Endothelial cell (in vitro differentiated cells): ENCODE measurements around the gene KIF12. TPM values are rescaled to one million over a fixed set of nuclear protein-coding genes. Genes with fewer than 3 reads are reported as not detected.

ENCODE experiments used
- DNase-seq: peaks from one replicate; pipeline ENCODE4 v3.0.0; 2021; ENCODE audit warnings: low spot score
- H3K27ac Mint-ChIP-seq: one replicate; pipeline ENCODE4 v1.8.0; 2021; ENCODE audit warnings: mixed read lengths, inconsistent platforms; ENCODE audit not compliant: unreplicated experiment
- H3K27me3 Mint-ChIP-seq: one replicate; pipeline ENCODE4 v1.8.0; 2021; ENCODE audit warnings: mild to moderate bottlenecking, moderate library complexity, mixed read lengths, inconsistent platforms; ENCODE audit not compliant: unreplicated experiment
- H3K36me3 Mint-ChIP-seq: one replicate; pipeline ENCODE4 v1.8.0; 2021; ENCODE audit warnings: mild to moderate bottlenecking, low read depth, mixed read lengths, inconsistent platforms; ENCODE audit not compliant: unreplicated experiment
- H3K4me1 Mint-ChIP-seq: one replicate; pipeline ENCODE4 v1.8.0; 2021; ENCODE audit warnings: mild to moderate bottlenecking, mixed read lengths, inconsistent platforms; ENCODE audit not compliant: unreplicated experiment
- H3K4me3 Mint-ChIP-seq: one replicate; pipeline ENCODE4 v1.8.0; 2021; ENCODE audit warnings: mild to moderate bottlenecking, mixed read lengths, inconsistent platforms; ENCODE audit not compliant: unreplicated experiment
- H3K9me3 Mint-ChIP-seq: one replicate; pipeline ENCODE4 v1.8.0; 2021; ENCODE audit warnings: mixed read lengths, inconsistent platforms; ENCODE audit not compliant: unreplicated experiment
- CTCF ChIP-seq: fragments of 200-600 bp; sonication (generic); IDR thresholded peaks from one replicate; pipeline ENCODE4 v1.5.0; 2021; ENCODE audit warnings: antibody characterized with exemption; ENCODE audit not compliant: unreplicated experiment
- total RNA-seq: library from RNA; stranded (reverse); fragmentation: NEBNext Ultra II Directional; extraction: Animal tissue kit (Norgen Biotek cat#: 25700); gene quantifications from one replicate; pipeline ENCODE4 v1.2.1, GENCODE V29; 2021; ENCODE audit not compliant: unreplicated experiment

KIF12 gene
- total RNA-seq, 1 donor from 2014 or later = 0.26 TPM

- H3K27ac Mint-ChIP-seq = no peak overlapping the region
- H3K9me3 Mint-ChIP-seq = no peaks in the 10 kb centered on the region
- H3K36me3 Mint-ChIP-seq = no peaks in the 10 kb centered on the region
- peaks cover 10% of the 10 kb centered on the region for H3K27me3 Mint-ChIP-seq
- no peaks in the 10 kb centered on the region for H3K4me1 Mint-ChIP-seq
- DNase-seq = no peak
- no peak for TF ChIP-seq CTCF
- H3K4me3 Mint-ChIP-seq = no peak overlapping the region
Measured at GRCh38 chr9:114116126-114116747, 17.1 kb upstream of the KIF12 start.

GRCh38 chr9:114115654-114116125 lies 16.6 kb upstream of the KIF12 start:
- Mint-ChIP-seq H3K9me3 (no peaks in the 10 kb centered on the region), H3K4me3 (no peak overlapping the region), H3K4me1 (no peaks in the 10 kb centered on the region), H3K27ac (no peak overlapping the region), H3K36me3 (no peaks in the 10 kb centered on the region), H3K27me3 (peaks cover 12% of the 10 kb centered on the region)
- no peak for TF ChIP-seq CTCF
- no peak for DNase-seq

DNA sequence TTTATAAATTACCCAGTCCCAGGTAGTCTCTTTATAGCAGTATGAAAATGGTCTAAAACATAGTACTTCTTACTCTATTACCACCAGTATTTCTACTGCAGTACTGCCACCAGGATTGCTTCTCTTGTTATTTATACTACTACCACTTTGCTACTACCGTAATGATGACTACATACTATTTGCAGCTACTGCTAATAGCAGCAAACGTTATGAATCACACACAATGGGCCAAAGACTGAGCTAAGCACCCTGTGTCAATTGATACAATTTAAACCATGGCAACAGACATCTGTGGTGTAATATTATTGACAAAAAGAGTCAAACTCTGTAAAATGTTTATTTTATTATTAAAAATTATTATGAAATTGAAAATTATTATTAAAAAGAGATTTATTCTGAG lies 15.3 kb upstream of the KIF12 start:
- no peak for DNase-seq
- no peaks in the 10 kb centered on the region for H3K36me3 Mint-ChIP-seq

DNA sequence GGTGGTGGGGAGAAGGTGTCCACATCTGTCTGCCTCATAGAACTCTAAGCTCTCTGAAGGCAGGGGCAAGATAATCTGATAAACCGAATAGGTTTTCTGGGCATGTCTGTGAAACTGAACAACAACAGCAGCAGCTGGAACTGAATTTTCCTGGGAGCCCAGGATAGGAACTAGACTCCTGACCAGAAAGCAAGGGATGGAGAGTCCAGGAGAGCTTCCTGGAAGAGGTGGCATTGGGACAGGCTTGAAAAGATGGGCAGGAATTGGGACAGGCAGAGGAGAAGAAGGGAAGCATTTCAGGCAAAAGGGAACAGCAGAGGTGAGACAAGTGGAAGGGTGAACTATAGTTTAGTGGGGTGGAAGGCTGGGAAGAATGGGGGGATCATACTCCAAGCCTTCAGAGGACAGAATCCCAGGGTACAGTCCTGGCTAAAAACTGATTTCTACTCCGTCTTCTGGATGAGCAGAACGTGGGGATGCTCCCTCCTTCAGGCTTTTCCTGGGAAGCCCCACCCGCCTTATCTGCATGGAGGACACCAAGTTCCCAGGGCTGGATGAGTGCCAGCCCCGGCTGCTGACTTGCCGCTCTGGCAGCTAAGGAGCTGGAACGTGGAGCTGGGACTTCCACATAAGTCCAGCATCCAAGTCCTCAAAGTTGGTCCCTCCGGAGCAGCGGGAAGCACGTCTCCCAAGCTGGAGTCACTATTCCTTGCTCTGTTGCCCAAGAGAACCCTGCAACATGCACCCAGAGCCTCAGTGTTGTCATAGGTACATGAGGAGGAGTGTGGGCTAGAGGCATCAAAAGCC lies 13.9 kb upstream of the KIF12 start:
- no peak for DNase-seq
- H3K36me3 Mint-ChIP-seq = no peaks in the 10 kb centered on the region
- TF ChIP-seq CTCF = no peak
- peaks cover 10% of the 10 kb centered on the region for H3K27me3 Mint-ChIP-seq
- no peak overlapping the region for H3K27ac Mint-ChIP-seq
- H3K4me3 Mint-ChIP-seq = no peak overlapping the region
- no peaks in the 10 kb centered on the region for H3K9me3 Mint-ChIP-seq
- no peaks in the 10 kb centered on the region for H3K4me1 Mint-ChIP-seq

More for the DNA sequence above, 15.3 kb upstream of the KIF12 start:
- H3K27me3 Mint-ChIP-seq = peaks cover 9% of the 10 kb centered on the region
- H3K9me3 Mint-ChIP-seq = no peaks in the 10 kb centered on the region
- H3K27ac Mint-ChIP-seq = no peak overlapping the region
- H3K4me1 Mint-ChIP-seq = no peaks in the 10 kb centered on the region
- no peak for TF ChIP-seq CTCF
- H3K4me3 Mint-ChIP-seq = no peak overlapping the region

- Mint-ChIP-seq H3K9me3 (no peaks in the 10 kb centered on the region), H3K4me3 (no peak overlapping the region), H3K36me3 (no peaks in the 10 kb centered on the region), H3K27ac (no peak overlapping the region), H3K27me3 (peaks cover 13% of the 10 kb centered on the region), H3K4me1 (no peaks in the 10 kb centered on the region)
- TF ChIP-seq CTCF = no peak
- DNase-seq = no peak
Measured at GRCh38 chr9:114112325-114112724, 13.2 kb upstream of the KIF12 start.
